ENCODE data around the gene REEP5. TPM values are rescaled to one million over a fixed set of nuclear protein-coding genes. Genes with fewer than 3 reads are reported as not detected.

The REEP5 gene
- total RNA-seq, 1 experiment from 2014 or later: 50.5 TPM

- H3K27ac ChIP-seq (ENCODE audit: low read depth, low read length, poor library complexity, severe bottlenecking): peak overlapping the region; percentile 86
- BruUV-seq (replicated peaks): no TSS peak
Measured at GRCh38 chr5:112921026-112921832, 798 bp downstream of the REEP5 start.

DNA sequence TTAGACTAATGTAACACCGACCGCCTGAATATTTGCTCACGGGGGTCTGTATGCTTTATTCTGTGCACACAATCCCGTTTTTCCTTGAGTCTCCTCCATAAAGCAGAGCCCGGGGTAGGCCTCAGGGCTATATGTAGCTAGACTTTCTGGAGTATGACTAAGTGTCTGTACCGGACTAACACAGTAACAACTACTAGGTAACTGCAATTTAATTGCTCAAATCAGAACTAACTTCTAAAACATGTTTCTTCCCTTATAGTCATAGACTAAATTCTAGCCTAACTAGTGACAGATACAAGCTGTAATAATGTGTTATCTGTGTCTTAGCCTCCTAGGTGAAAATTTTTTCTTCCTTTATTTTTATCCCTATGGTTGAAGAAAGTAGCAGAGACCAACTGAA lies 2.1 kb downstream of the REEP5 start:
- CTCF ChIA-PET: interaction anchor here (0.5 kb wide), 1 partner anchor 72 kb away, joined by 5 read pairs; no protein-coding TSS in a partner anchor
- no peaks in the 10 kb centered on the region for H3K27me3 ChIP-seq (replicated peaks; ENCODE audit: insufficient read depth, low read depth, low read length, poor library complexity)
- POLR2A ChIA-PET (ENCODE audit: low non-redundant PET): no interaction called here
- peaks cover 30% of the 10 kb centered on the region for H3K36me3 ChIP-seq (ENCODE audit: insufficient read depth, low read length, poor library complexity, severe bottlenecking)
- TF ChIP-seq EZH2 (IDR thresholded peaks at IDR 0.05; ENCODE audit: borderline replicate concordance, low read depth, low read length, poor library complexity, severe bottlenecking): no peak
- TF ChIP-seq, protein P1, sequence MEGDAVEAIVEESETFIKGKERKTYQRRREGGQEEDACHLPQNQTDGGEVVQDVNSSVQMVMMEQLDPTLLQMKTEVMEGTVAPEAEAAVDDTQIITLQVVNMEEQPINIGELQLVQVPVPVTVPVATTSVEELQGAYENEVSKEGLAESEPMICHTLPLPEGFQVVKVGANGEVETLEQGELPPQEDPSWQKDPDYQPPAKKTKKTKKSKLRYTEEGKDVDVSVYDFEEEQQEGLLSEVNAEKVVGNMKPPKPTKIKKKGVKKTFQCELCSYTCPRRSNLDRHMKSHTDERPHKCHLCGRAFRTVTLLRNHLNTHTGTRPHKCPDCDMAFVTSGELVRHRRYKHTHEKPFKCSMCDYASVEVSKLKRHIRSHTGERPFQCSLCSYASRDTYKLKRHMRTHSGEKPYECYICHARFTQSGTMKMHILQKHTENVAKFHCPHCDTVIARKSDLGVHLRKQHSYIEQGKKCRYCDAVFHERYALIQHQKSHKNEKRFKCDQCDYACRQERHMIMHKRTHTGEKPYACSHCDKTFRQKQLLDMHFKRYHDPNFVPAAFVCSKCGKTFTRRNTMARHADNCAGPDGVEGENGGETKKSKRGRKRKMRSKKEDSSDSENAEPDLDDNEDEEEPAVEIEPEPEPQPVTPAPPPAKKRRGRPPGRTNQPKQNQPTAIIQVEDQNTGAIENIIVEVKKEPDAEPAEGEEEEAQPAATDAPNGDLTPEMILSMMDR (conservative IDR thresholded peaks at IDR 0.05; ENCODE audit: low read depth, low read length): no peak
- no peak overlapping the region for H3K4me3 ChIP-seq (ENCODE audit: low read depth, low read length, poor library complexity, severe bottlenecking)
- H3K4me1 ChIP-seq (ENCODE audit: insufficient read depth, low read length, poor library complexity, severe bottlenecking): peaks cover 17% of the 10 kb centered on the region
- no peak for DNase-seq (ENCODE audit: low spot score)
- no peaks in the 10 kb centered on the region for H3K9me3 ChIP-seq (ENCODE audit: low read depth, low read length, poor library complexity, severe bottlenecking)
- H3K27ac ChIP-seq (ENCODE audit: low read depth, low read length, poor library complexity, severe bottlenecking): no peak overlapping the region
- intact Hi-C loops (cut with micrococcal nuclease; ENCODE audit: unreplicated experiment): no loop called here
- BruUV-seq (replicated peaks): TSS peak; percentile 32

More at GRCh38 chr5:112921026-112921832, 798 bp downstream of the REEP5 start:
- TF ChIP-seq EZH2 (IDR thresholded peaks at IDR 0.05; ENCODE audit: borderline replicate concordance, low read depth, low read length, poor library complexity, severe bottlenecking): no peak
- H3K27me3 ChIP-seq (replicated peaks; ENCODE audit: insufficient read depth, low read depth, low read length, poor library complexity): no peaks in the 10 kb centered on the region
- ChIA-PET CTCF (no interaction called here), POLR2A (ENCODE audit: low non-redundant PET) (no interaction called here)
- peak overlapping the region; percentile 79 for H3K4me3 ChIP-seq (ENCODE audit: low read depth, low read length, poor library complexity, severe bottlenecking)
- H3K4me1 ChIP-seq (ENCODE audit: insufficient read depth, low read length, poor library complexity, severe bottlenecking): peaks cover 17% of the 10 kb centered on the region
- peaks cover 30% of the 10 kb centered on the region for H3K36me3 ChIP-seq (ENCODE audit: insufficient read depth, low read length, poor library complexity, severe bottlenecking)
- peak; percentile 85 for DNase-seq (ENCODE audit: low spot score)
- no peaks in the 10 kb centered on the region for H3K9me3 ChIP-seq (ENCODE audit: low read depth, low read length, poor library complexity, severe bottlenecking)
- intact Hi-C loops (cut with micrococcal nuclease; ENCODE audit: unreplicated experiment): no loop called here

GRCh38 chr5:112918679-112919078 lies 3.3 kb downstream of the REEP5 start:
- DNase-seq (ENCODE audit: low spot score): no peak
- H3K27me3 ChIP-seq (replicated peaks; ENCODE audit: insufficient read depth, low read depth, low read length, poor library complexity): no peaks in the 10 kb centered on the region
- no peaks in the 10 kb centered on the region for H3K9me3 ChIP-seq (ENCODE audit: low read depth, low read length, poor library complexity, severe bottlenecking)
- H3K36me3 ChIP-seq (ENCODE audit: insufficient read depth, low read length, poor library complexity, severe bottlenecking): peaks cover 31% of the 10 kb centered on the region
- peaks cover 17% of the 10 kb centered on the region for H3K4me1 ChIP-seq (ENCODE audit: insufficient read depth, low read length, poor library complexity, severe bottlenecking)
- ChIA-PET CTCF (no interaction called here), POLR2A (ENCODE audit: low non-redundant PET) (no interaction called here)
- no peak overlapping the region for H3K4me3 ChIP-seq (ENCODE audit: low read depth, low read length, poor library complexity, severe bottlenecking)
- no peak overlapping the region for H3K27ac ChIP-seq (ENCODE audit: low read depth, low read length, poor library complexity, severe bottlenecking)
- BruUV-seq (replicated peaks): no TSS peak
- TF ChIP-seq, protein P1 (conservative IDR thresholded peaks at IDR 0.05; ENCODE audit: low read depth, low read length): no peak
- TF ChIP-seq EZH2 (IDR thresholded peaks at IDR 0.05; ENCODE audit: borderline replicate concordance, low read depth, low read length, poor library complexity, severe bottlenecking): no peak
- intact Hi-C loops (cut with micrococcal nuclease; ENCODE audit: unreplicated experiment): no loop called here
